Activated T-cell treated with anti-CD3 and anti-CD28 coated beads for 24 hours (primary cell): ENCODE measurements around the gene CDKN3.

Experiments used
- DNase-seq: peaks from one replicate; pipeline ENCODE4 v3.0.0-alpha.2; 2020; ENCODE audit warnings: low read depth

Gene CDKN3, protein sequence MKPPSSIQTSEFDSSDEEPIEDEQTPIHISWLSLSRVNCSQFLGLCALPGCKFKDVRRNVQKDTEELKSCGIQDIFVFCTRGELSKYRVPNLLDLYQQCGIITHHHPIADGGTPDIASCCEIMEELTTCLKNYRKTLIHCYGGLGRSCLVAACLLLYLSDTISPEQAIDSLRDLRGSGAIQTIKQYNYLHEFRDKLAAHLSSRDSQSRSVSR

DNA sequence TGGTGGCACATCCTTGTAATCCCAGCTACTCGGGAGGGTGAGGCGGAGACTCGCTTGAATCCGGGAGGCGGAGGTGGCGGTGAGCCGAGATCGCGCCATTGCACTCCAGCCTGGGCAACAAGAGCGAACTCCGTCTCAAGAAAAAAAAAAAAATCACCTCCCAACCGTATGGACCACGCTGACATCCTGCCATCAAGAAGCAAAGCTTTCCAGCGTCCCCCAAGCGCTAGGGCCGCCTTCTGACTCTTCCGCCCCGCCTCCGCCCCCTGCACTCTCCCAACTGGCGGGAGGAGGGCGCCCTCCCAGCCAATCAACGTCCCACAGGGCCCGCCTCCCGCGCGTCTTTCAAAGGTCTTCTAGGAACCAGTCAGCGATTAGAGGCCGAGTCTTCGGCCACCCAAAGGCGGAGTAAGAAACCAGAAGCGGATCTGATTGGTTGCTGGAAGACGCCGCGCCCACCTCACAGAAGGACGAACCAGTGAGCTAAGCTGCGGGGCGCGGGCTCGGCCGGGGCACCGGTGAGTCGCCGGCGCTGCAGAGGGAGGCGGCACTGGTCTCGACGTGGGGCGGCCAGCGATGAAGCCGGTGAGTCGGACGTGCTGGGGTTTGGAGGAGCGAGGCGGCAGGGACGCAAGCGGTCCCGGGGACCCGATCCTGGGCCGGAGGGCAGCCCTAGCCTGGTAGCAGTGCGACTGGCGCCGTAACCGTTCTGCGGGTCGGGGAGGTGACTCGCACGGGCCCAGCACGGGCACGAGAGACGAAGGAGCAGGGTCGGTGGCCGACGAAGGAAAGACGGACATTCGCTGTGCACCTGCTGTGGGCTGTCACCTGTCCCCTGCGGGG, at the start of gene CDKN3:
TSS of gene CDKN3 (plus strand) at position 515 of the 843 bp plus-strand sequence. CDS start at position 577, 62 bp downstream.
- peak; percentile 95 for DNase-seq

DNA sequence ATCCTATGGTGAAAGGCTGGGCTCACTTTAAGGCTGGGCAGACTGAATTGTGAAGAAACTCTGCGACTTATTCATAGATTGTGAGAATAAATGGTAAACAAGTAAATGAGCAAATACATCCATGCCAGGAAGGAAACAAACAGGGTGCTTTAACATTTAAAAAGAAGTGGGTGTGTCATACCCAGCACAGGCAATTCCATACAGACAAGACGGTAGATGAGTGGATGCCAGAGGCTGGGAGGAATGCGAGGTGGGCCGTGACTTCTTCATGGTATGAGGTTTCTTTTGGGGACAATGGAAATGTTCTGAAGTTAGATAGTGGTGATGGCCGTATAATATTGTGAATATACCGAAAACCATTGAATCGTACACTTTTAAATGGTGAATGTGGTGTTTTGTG, 49.8 kb upstream of the CDKN3 start:
- DNase-seq, result no peak

DNA sequence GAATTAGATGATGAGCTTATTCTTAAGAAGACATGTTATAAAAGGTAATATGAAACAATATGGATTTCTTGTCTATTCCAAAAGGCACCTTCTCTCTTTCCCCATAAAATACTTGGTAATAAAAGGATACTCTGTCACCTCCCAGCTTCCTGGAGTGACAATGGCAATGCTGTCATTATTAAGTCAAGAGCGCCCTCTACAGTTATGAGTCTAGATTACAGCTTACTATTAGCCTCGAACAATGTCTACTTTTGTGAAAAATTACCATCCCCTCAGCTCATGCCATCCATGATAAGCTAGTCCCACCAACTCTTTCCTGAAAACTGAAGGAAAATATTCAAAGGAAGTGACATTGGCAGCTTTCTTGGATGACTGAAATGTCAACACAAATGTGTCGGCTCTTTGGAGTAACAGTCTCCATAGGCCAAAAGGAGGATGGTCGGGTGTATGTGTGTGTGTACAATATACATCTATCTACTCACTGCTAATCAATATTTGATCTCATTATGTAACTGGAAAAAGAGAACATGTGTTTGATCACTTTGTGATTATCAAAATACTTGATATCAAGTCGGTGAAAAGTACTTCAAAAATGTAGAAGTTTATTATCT, 48.7 kb upstream of the CDKN3 start:
- DNase-seq, result no peak

DNA sequence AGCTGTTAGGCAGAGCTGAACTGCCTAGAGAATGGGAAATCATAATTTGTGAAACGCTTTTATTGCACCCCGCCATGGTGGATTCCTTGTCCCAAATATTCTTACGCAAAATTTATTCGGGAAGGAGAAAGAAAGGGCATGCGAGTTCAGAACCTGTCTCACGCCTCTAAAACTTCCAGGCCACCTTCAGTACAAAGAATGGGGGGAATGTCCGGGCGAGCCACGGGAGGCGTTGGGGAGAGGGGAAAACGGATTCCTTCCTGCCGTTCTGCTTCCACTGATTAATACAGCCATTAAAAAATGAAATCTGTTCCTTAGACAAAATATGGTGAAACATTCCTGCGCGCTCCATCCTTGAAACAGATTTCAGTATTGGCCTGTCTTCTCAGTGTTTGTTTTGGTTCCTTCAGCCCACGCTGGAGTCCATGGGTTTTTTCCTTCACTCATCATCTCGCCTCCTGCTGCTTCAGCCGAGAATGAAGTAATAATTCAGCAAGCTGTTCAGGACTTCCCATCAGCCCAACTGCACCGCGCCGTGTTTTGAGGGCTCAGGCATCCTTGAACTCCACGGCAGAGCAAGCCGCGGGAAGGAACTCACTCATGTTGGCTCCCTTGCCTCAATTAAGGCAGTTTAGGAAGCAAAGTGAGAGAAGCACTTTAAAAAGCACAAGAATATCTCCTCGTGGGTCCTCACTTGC, 47.7 kb upstream of the CDKN3 start:
- no peak for DNase-seq

DNA sequence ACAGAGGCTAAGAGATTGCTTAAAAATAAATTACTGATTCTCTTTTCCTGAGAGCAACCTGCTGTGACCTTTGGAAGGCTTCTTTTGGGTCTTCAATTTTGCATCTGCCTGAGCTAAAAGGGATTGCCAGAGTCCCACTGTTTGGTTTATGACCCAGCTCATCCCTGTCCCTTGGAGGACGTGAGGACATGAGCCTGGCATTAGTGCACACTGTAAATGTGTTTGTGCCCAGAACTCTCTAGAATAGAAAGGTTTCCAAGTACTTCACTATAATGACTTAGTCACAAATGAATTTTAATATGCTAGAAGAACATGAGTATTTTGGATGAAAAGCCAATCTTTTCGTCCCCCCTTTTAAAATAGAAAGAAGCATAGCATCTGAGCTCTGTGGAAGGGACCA, 47.1 kb upstream of the CDKN3 start:
- no peak for DNase-seq

DNA sequence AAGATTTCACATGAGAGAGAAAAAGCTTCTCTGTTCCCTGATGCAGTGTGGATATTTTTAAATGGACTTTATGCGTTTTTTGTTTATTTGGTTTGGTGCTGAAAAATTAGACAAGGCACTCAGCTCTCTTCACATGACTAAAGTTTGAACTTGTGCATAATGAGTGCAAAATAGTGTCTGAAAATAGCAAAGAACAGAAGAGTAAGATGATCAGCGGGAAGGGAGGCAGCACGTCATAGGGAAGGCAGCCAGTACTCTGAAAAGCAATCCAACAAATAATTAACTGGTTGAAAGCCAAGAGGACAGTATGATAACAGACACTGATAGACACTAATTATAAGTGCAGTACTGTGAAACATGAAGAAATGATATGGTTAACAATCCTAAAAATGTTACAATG, 46.6 kb upstream of the CDKN3 start:
- DNase-seq, result no peak

DNA sequence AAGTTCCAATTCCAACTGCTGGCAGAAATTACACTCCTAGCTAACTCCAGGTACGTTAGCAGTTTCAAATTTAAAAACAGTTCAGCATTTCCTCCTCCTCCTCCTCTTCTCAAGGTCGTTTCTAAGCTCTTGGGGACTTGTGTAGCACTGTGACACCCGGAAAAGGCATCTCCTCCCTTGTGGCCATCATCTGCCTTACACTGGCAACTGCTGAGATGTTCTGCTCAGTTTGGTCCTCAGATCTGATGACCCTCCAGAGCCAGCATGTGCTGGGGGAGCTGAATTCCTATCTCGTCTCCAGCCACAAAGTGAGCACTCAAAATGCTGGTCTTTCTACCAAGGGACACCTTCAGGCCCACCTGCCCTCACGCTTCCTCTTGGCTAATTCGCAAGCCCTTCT, 43.5 kb upstream of the CDKN3 start:
- DNase-seq, result no peak

DNA sequence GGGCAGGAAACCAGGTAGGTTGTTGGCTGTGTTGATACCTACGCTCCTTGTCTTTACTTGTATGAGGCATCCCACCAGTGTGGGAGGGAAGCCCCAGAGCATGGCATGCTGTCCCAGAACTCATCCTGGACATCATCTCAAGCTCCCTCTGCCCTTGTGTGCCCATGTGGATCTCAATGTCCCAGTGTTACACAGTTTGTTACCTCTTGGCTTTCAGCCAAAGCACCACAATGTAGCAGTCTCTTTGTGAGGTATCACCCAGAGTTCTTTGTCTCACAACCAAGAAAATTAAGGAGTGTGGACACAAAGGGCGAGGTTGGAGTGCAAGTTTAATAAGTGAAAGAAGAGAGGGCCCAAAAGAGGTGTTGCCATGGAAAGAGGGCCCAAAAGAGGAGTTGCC, 43.1 kb upstream of the CDKN3 start:
- no peak for DNase-seq

DNA sequence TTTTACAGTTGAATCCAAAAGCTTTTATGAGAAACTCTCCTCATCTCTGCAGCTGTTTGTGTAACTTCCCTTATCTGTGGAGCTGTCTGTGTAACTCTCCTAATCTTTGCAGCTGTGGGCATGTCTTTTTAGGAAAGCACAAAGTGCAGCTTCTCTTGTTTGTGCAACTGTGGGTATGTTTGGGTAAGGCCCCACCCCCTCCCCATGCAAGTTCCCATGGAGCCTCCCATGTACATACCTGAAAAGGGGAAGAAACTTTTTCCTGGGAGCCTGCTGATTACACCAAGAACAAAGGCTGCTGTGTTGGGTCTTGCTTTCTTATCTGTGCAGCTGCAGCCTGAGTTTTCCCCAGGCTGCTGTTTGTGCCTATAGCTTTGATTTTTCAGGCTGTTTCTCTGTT, 42.7 kb upstream of the CDKN3 start:
- no peak for DNase-seq

DNA sequence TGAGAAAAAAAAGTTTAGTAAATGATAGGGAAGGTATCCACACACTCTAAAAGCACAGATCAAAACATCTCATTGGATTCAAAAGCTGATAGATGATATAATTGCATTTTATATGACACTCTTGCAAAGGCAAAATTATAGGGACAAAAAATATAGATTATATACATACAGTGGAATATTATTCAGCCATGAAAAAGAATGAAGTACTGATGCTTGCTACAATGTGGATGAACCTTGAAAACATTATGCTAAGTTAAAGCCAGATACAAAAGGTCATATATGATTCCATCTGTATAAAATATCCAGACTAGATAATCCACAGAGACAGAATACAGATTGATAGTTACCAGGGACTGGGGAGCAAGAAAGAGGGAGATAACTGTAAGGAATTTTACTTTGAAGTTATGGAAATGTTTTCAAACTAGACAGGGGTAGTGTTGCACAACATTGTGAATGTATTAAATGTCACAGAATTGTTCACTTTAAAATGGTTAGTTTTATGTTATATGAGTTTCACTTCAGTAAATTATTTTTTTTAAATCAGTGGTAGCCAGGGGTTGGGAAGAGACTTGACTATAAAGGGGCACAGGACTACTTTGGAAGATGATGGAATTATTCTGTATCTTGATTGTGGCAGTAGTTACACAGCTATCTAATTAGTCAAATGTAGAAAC, 41.7 kb upstream of the CDKN3 start:
- no peak for DNase-seq

DNA sequence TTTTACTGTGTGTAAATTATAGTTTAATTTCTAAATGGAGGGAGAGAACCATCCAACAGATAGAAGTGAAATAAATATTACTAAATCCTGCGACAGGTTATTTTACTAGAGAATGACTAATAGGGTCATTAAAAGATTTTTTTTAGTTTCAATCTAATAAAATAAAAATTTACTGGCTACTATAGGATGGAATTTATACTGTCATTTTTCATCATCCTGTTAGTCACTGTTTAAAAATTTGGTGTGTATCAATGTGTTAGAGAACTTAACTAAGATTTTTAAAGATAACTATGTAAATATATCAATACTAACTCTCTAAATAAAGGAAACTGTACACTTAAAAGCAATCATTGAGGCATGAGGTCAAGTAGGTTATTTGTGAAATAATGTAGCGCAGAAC, 41.1 kb upstream of the CDKN3 start:
- no peak for DNase-seq

DNA sequence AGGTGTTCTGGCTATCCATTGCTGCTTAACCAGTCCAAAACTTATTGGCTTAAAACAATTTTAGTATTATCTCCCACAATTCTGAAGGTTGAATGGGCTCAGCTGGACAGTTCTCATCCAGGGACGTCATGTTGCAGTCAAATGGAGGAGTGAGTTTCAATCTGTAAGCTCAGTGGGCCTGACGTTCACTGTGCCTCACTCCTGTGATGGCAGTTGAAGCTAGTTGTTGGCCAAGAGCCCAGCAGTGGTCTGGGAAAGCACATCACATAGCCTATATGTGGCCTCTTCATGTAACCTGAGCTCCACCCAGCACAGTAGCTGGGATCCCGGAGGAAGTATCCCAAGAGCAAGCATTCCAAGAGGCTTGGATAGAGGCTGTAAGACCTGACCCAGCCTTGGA, 40.6 kb upstream of the CDKN3 start:
- DNase-seq, result no peak

DNA sequence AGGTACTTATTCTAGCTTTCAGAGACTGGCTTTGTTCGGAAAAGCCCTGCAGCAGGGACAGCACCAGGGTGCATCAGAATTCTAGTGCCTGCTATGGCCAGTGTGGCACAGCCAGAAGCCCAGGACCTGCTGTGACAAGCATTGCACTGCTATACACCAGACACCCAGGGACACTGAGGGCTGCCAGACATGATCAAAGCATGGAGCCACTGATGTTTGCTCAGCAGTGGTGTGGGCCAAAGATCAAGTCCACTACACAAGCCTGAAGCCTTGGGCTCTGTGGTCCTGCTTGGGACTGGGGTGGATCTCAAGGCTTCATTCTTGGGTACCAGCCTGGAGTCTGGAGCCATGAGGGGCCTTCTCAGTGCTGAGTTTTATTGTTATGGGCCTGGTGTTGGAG, 36.1 kb upstream of the CDKN3 start:
- DNase-seq, result no peak

DNA sequence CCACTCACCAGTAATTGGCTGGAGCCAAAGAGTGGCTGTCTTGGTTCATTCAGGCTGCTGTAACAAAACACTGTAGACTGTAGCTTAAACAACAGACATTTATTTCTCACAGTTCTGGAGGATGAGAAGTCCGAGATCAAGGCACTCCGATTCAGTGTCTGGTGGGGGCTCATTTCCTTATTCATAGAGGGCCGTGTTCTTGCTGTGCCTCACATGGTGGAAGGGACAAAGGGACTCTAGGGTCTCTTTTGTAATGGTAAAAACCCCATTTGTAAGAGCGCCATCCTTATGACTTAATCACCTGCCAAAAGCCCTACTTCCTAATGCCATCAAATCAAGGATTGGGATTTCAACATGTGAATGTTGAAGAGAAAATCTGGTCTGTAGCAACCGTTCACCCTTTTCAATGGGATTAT, 34.7 kb upstream of the CDKN3 start:
- no peak for DNase-seq

DNA sequence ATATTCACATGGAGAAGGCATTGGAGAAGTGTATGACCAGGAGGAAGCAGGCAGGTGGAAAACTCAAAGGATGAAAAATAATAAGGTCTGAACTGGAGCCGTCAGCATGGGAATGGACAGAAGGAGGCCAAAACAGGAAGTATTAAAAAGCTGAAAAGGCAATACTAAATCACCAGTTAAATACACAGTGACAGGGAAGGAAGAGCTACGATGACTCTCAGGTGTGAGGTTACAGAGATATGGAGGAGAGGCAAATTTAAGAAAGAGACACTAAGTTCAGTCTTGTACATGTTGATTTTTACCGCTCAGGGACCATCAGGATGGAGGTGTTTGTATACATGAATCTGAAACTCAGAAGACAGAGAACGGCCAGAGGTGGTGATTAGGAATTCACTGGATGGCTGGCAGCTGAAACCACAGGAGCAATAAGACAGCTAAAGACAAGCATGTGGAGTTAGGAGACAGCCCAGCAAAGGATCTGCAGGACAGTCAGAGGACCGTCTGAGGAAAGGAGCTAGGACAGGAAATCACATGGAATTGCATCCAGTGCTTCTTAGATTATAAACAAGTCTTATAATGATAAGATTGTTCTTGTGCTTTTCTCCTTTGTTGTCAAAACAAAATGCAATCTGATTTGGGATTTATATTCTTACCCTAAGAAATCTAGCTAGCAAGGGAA, 33.9 kb upstream of the CDKN3 start:
- DNase-seq, result no peak

DNA sequence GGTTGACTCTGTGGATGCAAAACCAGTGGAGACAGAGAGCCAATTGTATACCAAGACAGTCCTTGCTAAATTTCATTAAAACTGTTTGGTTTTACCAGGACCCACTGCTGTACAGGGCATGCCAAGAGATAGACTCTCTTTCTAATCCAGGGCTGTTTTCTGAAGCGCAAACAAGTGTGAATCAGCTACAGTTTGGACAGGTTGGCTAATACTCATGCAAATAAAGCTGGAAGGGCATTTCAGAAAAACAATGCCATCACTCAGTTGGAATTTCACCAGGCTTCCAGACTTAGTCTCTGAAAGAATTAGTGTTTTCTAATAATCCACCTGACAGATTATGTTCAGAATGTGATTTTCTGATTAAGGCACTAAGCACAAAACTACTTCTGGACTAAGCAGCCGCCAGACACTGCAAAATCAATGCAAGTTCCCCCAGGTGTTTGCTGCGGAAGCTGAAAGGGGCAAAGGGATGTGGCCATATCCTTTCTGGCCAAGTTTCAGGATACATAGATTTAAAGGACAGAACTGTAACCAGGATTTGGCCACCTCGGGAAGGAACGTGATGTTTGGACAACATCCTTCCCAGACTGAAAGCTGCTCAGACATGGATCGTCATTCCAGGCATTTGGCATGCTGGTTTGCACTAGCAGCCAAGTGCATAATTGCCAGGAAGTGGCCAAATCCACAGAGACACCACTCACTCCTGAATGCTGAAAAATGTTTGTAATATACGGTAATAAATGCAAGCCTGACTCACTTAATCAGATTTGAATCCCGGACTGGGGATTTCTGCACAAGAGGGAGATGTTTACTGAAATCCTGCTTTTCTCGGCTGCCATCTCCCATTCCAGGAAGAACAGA, 32.0 kb upstream of the CDKN3 start:
- no peak for DNase-seq

DNA sequence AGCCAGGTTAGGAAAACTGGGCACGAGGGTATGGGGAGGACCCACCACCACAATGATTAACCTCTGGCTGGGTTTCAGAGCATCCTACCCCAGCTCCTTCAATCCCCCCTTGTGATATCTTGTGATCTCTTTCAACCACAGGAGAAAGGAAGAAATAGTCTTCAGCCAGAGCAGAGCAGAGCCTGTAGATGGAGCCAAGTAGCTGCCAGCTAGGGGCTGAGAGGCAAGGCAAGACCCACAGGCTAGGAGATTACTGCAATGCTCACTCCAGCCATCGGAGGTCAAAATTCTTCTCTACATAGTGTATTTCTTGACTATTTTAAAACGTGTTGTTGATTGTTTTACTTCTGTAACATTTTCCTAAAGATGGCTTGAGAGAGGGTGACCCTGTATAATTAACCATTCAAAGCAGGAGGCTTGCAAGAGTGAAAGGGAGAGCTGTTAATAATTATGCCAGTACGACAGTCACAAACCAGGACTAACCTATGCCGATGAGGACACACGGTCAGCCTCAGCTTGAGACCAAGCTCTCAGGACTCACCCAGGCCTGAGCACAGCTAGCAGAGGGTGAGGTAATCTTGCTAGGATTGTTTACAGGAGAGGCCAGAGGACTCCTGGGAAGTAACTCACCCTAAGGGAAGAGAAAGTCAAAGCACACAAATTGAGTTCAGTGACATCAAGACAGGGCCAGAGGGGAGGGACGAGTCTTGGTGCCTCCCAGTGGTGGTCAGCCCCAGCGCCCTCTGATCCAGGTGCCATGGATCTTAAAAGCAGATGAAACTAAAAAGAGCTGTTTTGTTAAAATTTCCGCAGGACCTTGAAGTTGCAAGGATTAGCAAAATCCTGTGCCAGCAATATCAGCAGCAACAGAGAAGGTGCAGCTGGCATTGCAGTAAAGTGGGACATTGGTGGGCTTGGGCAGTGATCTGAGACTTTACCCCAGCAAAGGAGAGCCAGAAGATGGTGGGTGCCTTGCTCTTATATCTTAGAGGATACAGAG, 29.8 kb upstream of the CDKN3 start:
- DNase-seq, result peak; percentile 4

DNA sequence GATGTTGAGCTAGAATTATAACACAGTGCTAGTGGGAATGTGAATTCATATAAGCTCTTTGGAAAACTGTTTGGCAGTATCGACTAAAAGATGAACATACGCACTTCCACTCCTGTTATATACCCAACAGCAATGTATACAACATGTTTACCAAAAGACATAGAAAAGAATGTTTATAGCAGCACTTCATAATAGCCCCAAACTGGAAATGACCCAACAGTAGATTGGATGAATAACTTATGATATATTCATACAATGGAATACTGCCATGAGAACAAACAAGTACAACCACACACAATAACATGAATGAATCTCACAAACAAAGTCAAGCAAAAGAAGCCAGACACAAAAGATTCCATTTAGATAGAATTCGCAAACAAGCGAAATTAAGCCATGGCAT, 28.5 kb upstream of the CDKN3 start:
- DNase-seq, result no peak

DNA sequence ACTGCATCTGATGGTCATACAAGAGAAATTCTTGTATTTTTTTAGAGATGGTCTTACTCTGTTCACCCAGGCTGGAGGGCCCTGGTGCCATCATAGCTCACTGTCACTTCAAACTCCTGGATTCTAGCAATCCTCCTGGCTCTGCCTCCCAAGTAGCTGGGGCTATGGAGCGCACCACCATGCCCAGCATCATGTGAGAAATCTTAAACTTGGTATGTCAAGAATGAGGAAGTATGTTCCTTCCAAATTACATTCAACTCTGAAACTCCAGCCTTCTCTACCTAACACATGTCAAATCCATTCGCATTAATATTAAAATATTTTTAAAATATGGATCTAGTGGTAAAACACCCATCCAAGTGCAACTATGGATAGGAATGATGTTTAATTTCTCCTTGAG, 27.5 kb upstream of the CDKN3 start:
- DNase-seq, result no peak
